Epithelial cell of proximal tubule (primary cell): Measurements from ENCODE around the gene PDXK. TPM values are rescaled to one million over a fixed set of nuclear protein-coding genes. Genes with fewer than 3 reads are reported as not detected.
"Not testable (repeated sequence)": the region's sequence is repeated elsewhere in the genome, so short reads cannot be mapped to it uniquely, and the experiment has no call there.

ENCODE experiments used
- DNase-seq: peaks from one replicate; pipeline ENCODE4 v3.0.0-alpha.2; 2011; ENCODE audit warnings: low read depth
- H3K4me3 ChIP-seq: 2 replicates; pipeline ENCODE4 v1.5.1; 2011; ENCODE audit warnings: low read depth, mild to moderate bottlenecking, low read length
- total RNA-seq: library from RNA; depleted of rRNA; stranded (reverse); fragments of >200 nt; gene quantifications from 2 replicates; pipeline ENCODE4 v1.2.3, GENCODE V29; 2015
- TF ChIP-seq, protein P1 (sequence below): conservative IDR thresholded peaks from 2 replicates; pipeline ENCODE4 v1.5.1; 2012; ENCODE audit warnings: low read depth, mild to moderate bottlenecking, low read length

Gene PDXK
- total RNA-seq = 121 and 130 TPM in 2 replicates

DNA sequence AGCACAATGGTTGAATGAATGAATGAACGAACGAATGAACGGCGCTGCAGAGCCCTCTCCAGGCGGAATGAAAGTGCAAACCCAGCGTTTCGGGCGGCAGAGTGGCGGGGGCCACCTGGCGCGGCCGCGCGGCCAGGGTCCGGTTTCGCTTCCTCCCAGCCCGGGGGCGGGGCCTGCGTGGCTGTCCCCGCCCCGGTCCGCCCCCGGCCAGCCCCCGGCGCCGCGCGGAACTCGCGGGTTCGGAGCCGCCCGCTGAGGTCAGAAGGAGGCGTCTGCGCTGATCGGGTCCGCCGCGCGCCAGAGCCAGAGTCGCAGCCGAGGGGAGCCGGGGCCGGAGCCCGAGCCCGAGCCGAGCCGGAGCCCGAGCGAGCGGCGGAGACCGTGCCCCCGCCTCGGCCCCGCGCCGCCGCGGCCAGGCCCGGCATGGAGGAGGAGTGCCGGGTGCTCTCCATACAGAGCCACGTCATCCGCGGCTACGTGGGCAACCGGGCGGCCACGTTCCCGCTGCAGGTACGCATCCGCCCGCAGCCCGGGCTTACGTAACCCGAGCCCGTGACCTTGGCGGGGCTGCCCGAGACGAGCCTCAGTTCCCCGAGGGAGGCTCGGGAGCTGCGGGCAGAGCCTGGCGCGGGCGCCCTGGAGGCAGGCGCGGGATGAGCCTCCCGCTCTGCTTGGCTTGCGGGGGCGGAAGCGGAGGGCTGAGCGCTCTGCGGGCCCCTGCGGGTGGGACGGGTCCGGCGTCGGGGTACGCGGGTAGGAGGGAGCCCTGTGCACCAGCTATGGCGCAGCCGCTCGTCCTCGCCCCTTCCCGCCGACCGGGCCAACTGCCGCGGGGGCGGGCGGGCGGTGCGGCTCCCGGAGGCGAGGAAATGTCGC lies at the start of gene PDXK:
Gene PDXK (plus strand): TSS at position 258 of the 876 bp plus-strand sequence. CDS start 166 bp downstream, at position 424.
- TF ChIP-seq, protein P1, sequence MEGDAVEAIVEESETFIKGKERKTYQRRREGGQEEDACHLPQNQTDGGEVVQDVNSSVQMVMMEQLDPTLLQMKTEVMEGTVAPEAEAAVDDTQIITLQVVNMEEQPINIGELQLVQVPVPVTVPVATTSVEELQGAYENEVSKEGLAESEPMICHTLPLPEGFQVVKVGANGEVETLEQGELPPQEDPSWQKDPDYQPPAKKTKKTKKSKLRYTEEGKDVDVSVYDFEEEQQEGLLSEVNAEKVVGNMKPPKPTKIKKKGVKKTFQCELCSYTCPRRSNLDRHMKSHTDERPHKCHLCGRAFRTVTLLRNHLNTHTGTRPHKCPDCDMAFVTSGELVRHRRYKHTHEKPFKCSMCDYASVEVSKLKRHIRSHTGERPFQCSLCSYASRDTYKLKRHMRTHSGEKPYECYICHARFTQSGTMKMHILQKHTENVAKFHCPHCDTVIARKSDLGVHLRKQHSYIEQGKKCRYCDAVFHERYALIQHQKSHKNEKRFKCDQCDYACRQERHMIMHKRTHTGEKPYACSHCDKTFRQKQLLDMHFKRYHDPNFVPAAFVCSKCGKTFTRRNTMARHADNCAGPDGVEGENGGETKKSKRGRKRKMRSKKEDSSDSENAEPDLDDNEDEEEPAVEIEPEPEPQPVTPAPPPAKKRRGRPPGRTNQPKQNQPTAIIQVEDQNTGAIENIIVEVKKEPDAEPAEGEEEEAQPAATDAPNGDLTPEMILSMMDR = no peak
- H3K4me3 ChIP-seq = peak within 1 kb of the TSS; percentile 84
- DNase-seq = no peak

DNA sequence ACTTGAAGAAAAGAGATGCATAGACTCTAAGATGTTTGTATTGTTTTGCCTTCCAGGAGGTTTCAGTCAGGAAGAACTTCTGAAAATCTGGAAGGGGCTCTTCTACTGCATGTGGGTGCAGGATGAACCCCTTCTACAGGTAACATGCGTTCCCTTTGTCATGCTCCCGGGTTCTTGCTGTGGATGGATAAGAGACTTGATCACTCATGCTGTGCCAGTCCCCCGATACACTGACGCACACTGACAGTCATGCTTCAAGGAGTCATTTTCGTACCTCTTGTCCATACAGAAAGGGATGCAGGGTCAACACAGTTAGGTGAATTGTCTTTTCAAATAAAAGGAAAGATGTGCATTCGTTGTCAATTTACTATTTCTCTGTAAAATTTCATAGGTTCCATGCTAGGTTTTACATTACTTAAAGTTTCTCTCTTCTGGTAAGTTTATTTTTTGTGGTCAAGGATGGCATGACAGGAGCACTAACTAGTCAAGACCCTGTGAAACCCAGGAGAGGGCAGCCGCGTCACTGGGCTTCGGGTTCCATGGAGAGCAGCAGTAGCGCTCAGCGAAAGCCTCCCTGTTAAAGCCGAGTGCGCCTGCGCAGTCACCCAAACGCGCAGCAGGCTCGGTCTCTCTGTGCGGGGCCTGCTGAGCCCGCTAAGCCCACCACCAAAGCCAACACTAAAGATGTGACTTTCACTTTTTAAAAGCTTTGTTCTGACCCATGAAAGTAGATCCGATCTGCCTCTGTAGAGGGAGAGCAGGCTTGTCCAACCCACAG lies 48.9 kb upstream of the PDXK start:
- TF ChIP-seq, protein P1 = no peak
- H3K4me3 ChIP-seq = no peak overlapping the region

DNA sequence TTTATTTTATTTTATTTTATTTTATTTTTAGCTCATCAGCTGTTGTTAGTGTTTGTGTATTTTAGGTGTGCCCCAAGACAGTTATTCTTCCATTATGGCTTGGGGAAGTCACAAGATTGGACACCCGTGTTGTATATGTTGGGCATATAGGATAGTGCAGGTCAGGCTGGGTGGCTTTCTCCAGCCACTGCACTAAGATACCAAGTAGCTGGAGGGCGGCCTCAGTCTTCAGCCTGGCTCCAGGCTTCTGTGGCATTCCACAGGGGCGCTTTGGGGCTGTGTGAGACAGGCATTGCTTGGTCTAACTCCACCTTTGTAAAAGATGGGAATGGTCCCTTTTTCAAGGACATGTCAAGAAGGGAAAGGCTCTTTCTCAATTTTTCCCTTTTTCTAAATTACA lies 43.1 kb upstream of the PDXK start:
- H3K4me3 ChIP-seq = no peak overlapping the region
- TF ChIP-seq, protein P1 = no peak
- DNase-seq = no peak

More for the DNA sequence above, 48.9 kb upstream of the PDXK start:
- DNase-seq = no peak

DNA sequence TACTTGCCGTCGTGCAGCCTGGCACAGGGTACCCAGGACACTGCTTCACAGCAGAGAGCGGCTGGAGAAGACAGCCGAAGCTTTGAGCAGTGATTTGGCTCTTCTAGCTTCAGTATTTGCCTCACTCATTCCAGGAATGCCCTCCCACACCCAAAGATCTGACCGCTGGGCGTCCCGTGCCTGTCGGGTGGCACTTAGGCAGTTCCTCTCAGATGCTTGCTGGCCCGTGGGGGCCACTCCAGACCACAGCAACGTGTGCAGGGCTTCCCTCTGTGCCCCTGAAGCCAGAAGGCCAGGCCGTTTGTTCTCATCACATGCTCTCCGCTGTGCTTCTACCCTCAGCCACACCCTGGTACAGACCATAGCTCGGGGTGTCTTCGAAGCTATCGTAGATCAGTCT lies 42.5 kb upstream of the PDXK start:
- DNase-seq = no peak

DNA sequence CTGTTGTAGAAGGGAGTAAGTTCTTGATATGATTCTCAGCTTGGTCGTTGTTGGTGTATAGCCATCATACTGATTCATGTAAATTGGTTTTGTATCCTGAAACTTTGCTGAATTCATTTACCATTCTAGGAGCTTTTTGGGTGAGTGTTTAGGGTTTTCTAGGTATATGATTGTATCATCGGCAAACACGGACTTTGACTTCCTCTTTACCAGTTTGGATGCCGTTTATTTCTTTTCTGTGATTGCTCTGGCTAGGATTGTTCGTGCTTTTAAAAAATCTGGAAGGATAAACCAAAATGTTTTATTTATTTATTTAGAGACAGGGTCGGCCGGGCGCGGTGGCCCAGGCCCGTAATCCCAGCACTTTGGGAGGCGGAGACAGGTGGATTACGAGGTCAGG lies 39.0 kb upstream of the PDXK start:
- DNase-seq = no peak
- no peak overlapping the region for H3K4me3 ChIP-seq
- TF ChIP-seq, protein P1 = no peak

More for the DNA sequence above, 42.5 kb upstream of the PDXK start:
- TF ChIP-seq, protein P1 = no peak
- H3K4me3 ChIP-seq = no peak overlapping the region

DNA sequence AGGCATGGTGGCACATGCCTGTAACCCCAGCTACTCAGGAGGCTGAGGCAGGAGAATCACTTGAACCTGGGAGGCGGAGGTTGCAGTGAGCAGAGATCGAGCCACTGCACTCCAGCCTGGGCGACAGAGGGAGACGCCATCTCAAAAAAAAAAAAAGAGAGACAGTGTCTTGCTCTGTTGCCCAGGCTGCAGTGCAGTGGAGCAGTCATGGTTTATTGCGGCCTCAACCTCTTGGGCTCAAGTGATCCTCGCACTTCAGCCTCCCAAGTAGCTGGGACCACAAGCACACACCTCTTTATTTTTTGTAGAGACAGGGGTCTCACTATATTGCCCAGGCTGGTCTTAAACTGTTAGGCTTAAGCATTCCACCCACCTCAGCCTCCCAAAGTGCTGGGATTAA lies 38.5 kb upstream of the PDXK start:
- DNase-seq, H3K4me3 ChIP-seq: not testable (repeated sequence)

DNA sequence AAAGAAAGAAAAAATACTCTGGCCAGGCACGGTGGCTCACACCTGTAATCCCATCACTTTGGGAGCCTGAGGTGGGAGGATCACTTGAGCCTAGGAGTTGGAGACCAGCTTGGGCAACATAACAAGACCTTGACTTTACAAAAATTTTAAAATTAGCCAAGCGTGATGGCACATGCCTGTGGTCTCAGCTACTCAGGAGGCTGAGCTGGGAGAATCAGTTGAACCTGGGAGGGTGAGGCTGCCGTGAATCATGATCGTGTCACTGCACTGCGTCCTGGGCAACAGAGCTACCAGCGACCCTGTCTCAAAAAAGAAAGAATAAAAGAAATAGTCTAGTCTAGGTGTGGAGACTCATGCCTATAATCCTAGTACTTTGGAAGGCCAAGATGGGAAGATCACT lies 37.3 kb upstream of the PDXK start:
- no peak overlapping the region for H3K4me3 ChIP-seq
- TF ChIP-seq, protein P1 = no peak
- DNase-seq = no peak
